Sigmoid colon (tissue), 7 donors: ENCODE results near the gene ALG9. TPM values are rescaled to one million over a fixed set of nuclear protein-coding genes. Genes with fewer than 3 reads are reported as not detected.

Experiments
- DNase-seq: peaks from one replicate; pipeline ENCODE4 v3.0.0-alpha.2; 2019
- H3K27ac ChIP-seq, 4 donors: fragments of 200-600 bp; sonication (generic); one replicate each; pipeline ENCODE4 v1.5.1; 2016 to 2019; ENCODE audit warnings: mild to moderate bottlenecking in 1 of 4
- H3K27me3 ChIP-seq, 3 donors: fragments of 200-600 bp; sonication (generic); one replicate each; pipeline ENCODE4 v1.5.1; 2019; ENCODE audit warnings: mild to moderate bottlenecking in 1 of 3
- H3K36me3 ChIP-seq, 4 donors: fragments of 200-600 bp; sonication (generic); one replicate each; pipeline ENCODE4 v1.5.1; 2016 to 2019
- H3K4me1 ChIP-seq, 4 donors: fragments of 200-600 bp; sonication (generic); one replicate each; pipeline ENCODE4 v1.5.1; 2017 to 2019
- H3K4me3 ChIP-seq, 4 donors: fragments of 200-600 bp; sonication (generic); one replicate each; pipeline ENCODE4 v1.5.1; 2017 to 2019; ENCODE audit warnings: mild to moderate bottlenecking in 2 of 4, moderate library complexity in 1 of 4
- H3K9me3 ChIP-seq, 4 donors: fragments of 200-600 bp in 3 of 4; sonication (generic) in 3 of 4; one replicate each; pipeline versions ENCODE4 v1.5.1 to v1.6.1; 2013 to 2019
- EP300 ChIP-seq, 4 donors: sonication (generic); formaldehyde crosslinking; IDR thresholded peaks; one replicate each; pipeline ENCODE4 v1.6.1; 2017; ENCODE audit warnings: antibody characterized with exemption in 4 of 4
- POLR2A ChIP-seq, 2 donors: fragments of 450-650 bp; IDR thresholded peaks; one replicate each; pipeline ENCODE4 v1.6.1; 2016; ENCODE audit warnings: antibody characterized with exemption in 2 of 2, mild to moderate bottlenecking in 2 of 2, moderate library complexity in 2 of 2
- POLR2AphosphoS5 ChIP-seq, 4 donors: sonication (generic); formaldehyde crosslinking; IDR thresholded peaks; one replicate each; pipeline ENCODE4 v1.6.1; 2017; ENCODE audit warnings: antibody characterized with exemption in 4 of 4
- WGBS, 2 donors: extraction: QIAGEN DNeasy Blood & Tissue Kit; methylation state at CpG; one replicate each; pipeline ENCODE4 v1.1.7; 2013; 5-methylcytosine and 5-hydroxymethylcytosine counted together
- intact Hi-C: fragments of 100-400 bp; cut with DNase I; formaldehyde crosslinking; loops from one replicate; pipeline ENCODE4 v1.15.1; 2023
- polyA plus RNA-seq, 3 donors: library from polyadenylated mRNA; stranded (reverse); fragments of 200-250 nt; gene quantifications; one replicate each; pipeline ENCODE4 v1.2.3, GENCODE V29; 2013
- total RNA-seq, 4 donors: library from RNA; depleted of rRNA; stranded (reverse); fragments of >200 nt; gene quantifications; one replicate each; pipeline ENCODE4 v1.1.0, GENCODE V29; 2016
- TF ChIP-seq, protein P1 (sequence below), 4 experiments: fragments of 450-650 bp in 3 of 4; fragments of 200-600 bp in 1 of 4; IDR thresholded peaks; one replicate each; pipeline ENCODE4 v1.5.1; 2016 to 2019; ENCODE audit warnings: antibody characterized with exemption in 4 of 4, mild to moderate bottlenecking in 3 of 4, moderate library complexity in 2 of 4
- donor health status: healthy with polysubstance abuse.
- donor health status: Bipolar disorder and iron deficiency.
- donor health status: healthy.

The ALG9 gene
- total and polyA plus RNA-seq, 7 donors, result 6.0 to 40.4 (median 25.5) TPM

DNA sequence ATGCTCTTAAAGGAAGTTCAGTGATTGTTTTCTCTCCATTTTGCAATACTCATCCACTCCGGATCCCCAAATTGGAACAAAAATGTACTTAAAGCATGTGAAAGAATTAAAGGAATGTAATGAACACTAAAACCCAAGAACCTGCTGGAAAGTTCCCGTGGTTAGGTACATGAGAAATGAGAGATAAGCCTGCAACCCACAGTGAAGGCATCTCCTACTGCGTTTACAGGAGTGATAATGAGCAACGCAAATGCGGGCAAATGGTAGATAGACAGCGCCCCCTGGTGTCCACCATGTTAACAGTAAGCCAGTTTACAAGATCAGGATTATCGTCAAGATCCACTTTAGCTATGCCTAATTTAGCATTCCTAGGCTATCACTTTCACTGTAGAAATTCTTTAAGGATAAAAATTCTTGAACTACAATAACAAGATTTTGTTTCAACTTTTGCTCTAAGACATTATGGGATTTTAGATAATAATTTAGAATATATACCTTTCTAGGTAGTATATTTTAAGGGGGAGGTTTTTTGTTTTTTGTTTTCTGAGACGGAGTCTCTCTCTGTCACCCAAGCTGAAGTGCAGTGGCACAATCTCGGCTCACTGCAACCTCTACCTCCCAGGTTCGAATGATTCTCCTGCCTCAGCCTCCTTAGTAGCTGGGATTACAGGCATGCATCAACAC lies 29.9 kb downstream of the ALG9 start:
- Histone ChIP-seq H3K4me1 (peaks cover 0 to 9% (median 3%) of the 10 kb centered on the region in 4 donors), H3K27me3 (no peaks in the 10 kb centered on the region), H3K27ac (peak overlapping the region in 1 of 4 donors; percentile 29), H3K36me3 (peaks cover 3 to 71% (median 16%) of the 10 kb centered on the region in 4 donors), H3K9me3 (no peaks in the 10 kb centered on the region), H3K4me3 (no peak overlapping the region)
- 28 to 34% methylated on average over 10 of the region's 10 CpGs for WGBS, 2 donors
- peak; percentile 94 for DNase-seq
- intact Hi-C loops, result loop anchor here (1.0 to 5.0 kb wide), 4 partner anchors 64 to 275 kb away; partner anchors contain the start of gene SIK2
- no peak for TF ChIP-seq POLR2A (IDR thresholded peaks at IDR 0.05)
- TF ChIP-seq POLR2AphosphoS5 (IDR thresholded peaks at IDR 0.05), result peak in 2 of 4 donors; percentile 5 to 18
- TF ChIP-seq, protein P1, sequence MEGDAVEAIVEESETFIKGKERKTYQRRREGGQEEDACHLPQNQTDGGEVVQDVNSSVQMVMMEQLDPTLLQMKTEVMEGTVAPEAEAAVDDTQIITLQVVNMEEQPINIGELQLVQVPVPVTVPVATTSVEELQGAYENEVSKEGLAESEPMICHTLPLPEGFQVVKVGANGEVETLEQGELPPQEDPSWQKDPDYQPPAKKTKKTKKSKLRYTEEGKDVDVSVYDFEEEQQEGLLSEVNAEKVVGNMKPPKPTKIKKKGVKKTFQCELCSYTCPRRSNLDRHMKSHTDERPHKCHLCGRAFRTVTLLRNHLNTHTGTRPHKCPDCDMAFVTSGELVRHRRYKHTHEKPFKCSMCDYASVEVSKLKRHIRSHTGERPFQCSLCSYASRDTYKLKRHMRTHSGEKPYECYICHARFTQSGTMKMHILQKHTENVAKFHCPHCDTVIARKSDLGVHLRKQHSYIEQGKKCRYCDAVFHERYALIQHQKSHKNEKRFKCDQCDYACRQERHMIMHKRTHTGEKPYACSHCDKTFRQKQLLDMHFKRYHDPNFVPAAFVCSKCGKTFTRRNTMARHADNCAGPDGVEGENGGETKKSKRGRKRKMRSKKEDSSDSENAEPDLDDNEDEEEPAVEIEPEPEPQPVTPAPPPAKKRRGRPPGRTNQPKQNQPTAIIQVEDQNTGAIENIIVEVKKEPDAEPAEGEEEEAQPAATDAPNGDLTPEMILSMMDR (IDR thresholded peaks at IDR 0.05), result peak; percentile 83 to 87 (median 86)
- TF ChIP-seq EP300 (IDR thresholded peaks at IDR 0.05), result no peak

DNA sequence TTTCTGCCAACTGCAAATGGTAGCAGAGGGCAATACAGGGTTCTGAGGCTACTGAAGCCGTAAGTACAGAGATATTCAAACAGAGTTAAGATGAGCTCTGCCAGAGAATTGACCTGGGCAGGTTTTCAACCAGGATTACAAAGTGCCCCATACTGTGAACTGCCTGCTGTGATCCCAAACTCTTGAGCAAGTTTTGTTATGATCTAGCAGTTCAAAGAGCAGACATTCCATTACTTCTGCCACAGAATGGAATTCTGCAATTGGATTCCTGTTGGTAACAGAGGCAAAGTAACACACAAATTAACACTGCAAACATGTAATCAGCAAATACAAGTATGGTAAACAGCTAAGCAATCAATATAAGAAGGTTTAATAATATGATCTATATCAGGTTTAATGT lies 31.2 kb downstream of the ALG9 start:
- no peak overlapping the region for H3K27ac ChIP-seq
- no peak for DNase-seq
- H3K9me3 ChIP-seq, result no peaks in the 10 kb centered on the region
- no peaks in the 10 kb centered on the region for H3K27me3 ChIP-seq
- no peak overlapping the region for H3K4me3 ChIP-seq
- peaks cover 0 to 9% (median 3%) of the 10 kb centered on the region in 4 donors for H3K4me1 ChIP-seq
- H3K36me3 ChIP-seq, result peaks cover 10 to 73% (median 20%) of the 10 kb centered on the region in 4 donors
- TF ChIP-seq EP300 (IDR thresholded peaks at IDR 0.05) (no peak), POLR2A (IDR thresholded peaks at IDR 0.05) (no peak), POLR2AphosphoS5 (IDR thresholded peaks at IDR 0.05) (no peak)
- TF ChIP-seq, protein P1 (IDR thresholded peaks at IDR 0.05), result no peak
- 95 to 97% methylated on average over 1 of the region's 1 CpG for WGBS, 2 donors
- intact Hi-C loops, result loop anchor here (2.0 to 5.0 kb wide), 3 partner anchors 63 to 273 kb away; partner anchors contain the start of gene SIK2

DNA sequence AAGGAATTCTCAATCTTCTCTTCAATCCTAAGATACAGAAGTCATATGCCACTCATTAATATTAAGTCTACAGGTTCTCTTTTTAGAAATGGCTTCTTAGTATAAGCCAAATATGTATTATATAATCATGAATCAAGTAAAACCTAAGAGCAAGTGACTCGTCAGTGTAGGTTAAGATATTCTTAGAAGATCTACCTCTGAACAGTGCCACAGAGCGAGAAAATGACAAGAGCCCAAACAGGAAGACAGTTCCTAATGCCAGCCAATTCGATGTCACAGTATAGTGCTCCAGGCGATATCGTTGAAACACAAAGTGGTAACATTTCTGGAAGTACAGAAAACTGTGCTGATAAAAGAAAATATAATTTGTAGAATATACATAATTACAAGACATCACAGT lies 33.3 kb downstream of the ALG9 start:
- Histone ChIP-seq H3K4me1 (peaks cover 0 to 9% (median 3%) of the 10 kb centered on the region in 4 donors), H3K27me3 (no peaks in the 10 kb centered on the region), H3K4me3 (no peak overlapping the region), H3K27ac (no peak overlapping the region), H3K9me3 (no peaks in the 10 kb centered on the region), H3K36me3 (peaks cover 9 to 69% (median 16%) of the 10 kb centered on the region in 4 donors)
- TF ChIP-seq POLR2AphosphoS5 (IDR thresholded peaks at IDR 0.05) (no peak), POLR2A (IDR thresholded peaks at IDR 0.05) (no peak), EP300 (IDR thresholded peaks at IDR 0.05) (no peak)
- TF ChIP-seq, protein P1 (IDR thresholded peaks at IDR 0.05), result no peak
- no peak for DNase-seq
- 95 to 97% methylated on average over 5 of the region's 5 CpGs for WGBS, 2 donors
- intact Hi-C loops, result no loop called here

DNA sequence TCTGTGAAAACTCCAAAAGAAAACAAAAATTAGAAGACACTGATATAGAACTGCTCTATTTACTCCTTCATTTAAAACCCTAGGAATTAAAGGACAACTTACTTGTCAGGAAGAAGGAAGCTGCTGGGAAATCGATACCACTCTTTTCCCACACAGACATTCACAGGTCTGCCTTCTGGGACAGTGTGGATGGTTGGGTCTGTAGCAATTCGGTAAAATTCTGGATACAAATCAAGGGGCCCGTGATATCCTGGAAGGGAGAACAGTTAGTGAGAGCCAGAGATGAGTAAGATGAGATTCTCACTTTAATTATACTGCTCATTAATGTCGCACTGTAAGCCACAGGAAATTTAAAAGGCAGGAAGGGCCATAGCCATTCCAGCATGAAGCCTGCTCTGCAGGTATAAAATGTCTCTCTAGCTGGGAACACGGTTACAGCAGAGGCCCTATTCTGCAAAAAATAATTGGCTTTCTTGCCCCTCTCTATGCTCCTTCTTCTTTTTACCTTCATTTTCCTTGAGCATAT lies 34.0 kb downstream of the ALG9 start:
- intact Hi-C loops, result no loop called here
- no peak overlapping the region for H3K4me3 ChIP-seq
- DNase-seq, result no peak
- peaks cover 0 to 9% (median 3%) of the 10 kb centered on the region in 4 donors for H3K4me1 ChIP-seq
- H3K27ac ChIP-seq, result no peak overlapping the region
- H3K36me3 ChIP-seq, result peaks cover 9 to 75% (median 16%) of the 10 kb centered on the region in 4 donors
- H3K27me3 ChIP-seq, result no peaks in the 10 kb centered on the region
- 94 to 97% methylated on average over 5 of the region's 5 CpGs for WGBS, 2 donors
- TF ChIP-seq, protein P1 (IDR thresholded peaks at IDR 0.05), result no peak
- TF ChIP-seq POLR2AphosphoS5 (IDR thresholded peaks at IDR 0.05), result no peak
- no peak for TF ChIP-seq EP300 (IDR thresholded peaks at IDR 0.05)
- no peak for TF ChIP-seq POLR2A (IDR thresholded peaks at IDR 0.05)
- H3K9me3 ChIP-seq, result no peaks in the 10 kb centered on the region
